Adrenal gland (tissue), 5 donors: ENCODE measurements around the gene TCTA.
"Not testable (repeated sequence)": the region's sequence is repeated elsewhere in the genome, so short reads cannot be mapped to it uniquely, and the experiment has no call there.

Experiments
- CTCF ChIP-seq, 6 experiments: fragments of 450-650 bp in 4 of 6; fragments of 200-600 bp in 2 of 6; sonication (generic) in 1 of 6; IDR thresholded peaks; 1 replicate in 5 of 6; 2 replicates in 1 of 6; pipeline versions ENCODE4 v1.5.1 to v1.8.0; 2016 to 2021; ENCODE audit warnings: antibody characterized with exemption in 6 of 6, mild to moderate bottlenecking in 2 of 6, moderate library complexity in 1 of 6
- POLR2A ChIP-seq, 2 donors: fragments of 450-650 bp; IDR thresholded peaks; one replicate each; pipeline ENCODE4 v1.6.1; 2017; ENCODE audit warnings: antibody characterized with exemption in 2 of 2, mild to moderate bottlenecking in 2 of 2, moderate library complexity in 1 of 2
- donor health status: DM: no; HTN: no; CAD: no.

DNA sequence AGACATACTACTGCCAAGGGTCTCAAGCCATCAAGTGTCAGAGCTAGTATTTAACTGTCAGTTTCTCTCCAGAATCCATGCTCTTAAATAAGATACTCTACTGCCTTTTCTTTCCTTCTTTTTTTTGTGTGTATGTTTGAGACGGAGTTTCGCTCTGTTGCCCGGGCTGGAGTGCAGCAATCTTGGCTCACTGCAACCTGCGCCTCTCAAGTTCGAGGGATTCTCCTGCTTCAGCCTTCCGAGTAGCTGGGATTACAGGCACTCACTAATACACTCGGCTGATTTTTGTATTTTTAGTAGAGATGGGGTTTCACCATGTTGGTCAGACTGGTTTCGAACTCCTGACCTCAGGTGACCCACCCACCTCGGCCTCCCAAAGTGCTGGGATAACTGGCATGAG is 6.7 kb upstream of the TCTA start:
- not testable (repeated sequence) for TF ChIP-seq CTCF, POLR2A (IDR thresholded peaks at IDR 0.05)
